ENCODE data around the gene SYT15B.
"Not testable (repeated sequence)": the region's sequence is repeated elsewhere in the genome, so short reads cannot be mapped to it uniquely, and the experiment has no call there.

- TF ChIP-seq CTCF (IDR thresholded peaks at IDR 0.05; ENCODE audit: low read depth, low read length, poor library complexity, severe bottlenecking); EZH2phosphoT487 (IDR thresholded peaks at IDR 0.05; ENCODE audit: borderline replicate concordance, low read length): not testable (repeated sequence)
Measured at GRCh38 chr10:47725740-47726139, 37.7 kb downstream of the SYT15B start.

Measured in DOHH2 (cell line).